HUES6 (cell line): Measurements from ENCODE around the gene RSPH1.

ENCODE experiments used
- H3K27ac ChIP-seq: 2 replicates; pipeline ENCODE4 v1.7.0; 2013; ENCODE audit warnings: low read depth, mild to moderate bottlenecking, low read length, inconsistent platforms
- H3K27me3 ChIP-seq: 2 replicates; pipeline ENCODE4 v1.6.1; 2013; ENCODE audit warnings: low read length; ENCODE audit not compliant: control insufficient read depth, insufficient read depth
- H3K36me3 ChIP-seq: 2 replicates; pipeline ENCODE4 v1.6.1; 2013; ENCODE audit warnings: low read length; ENCODE audit not compliant: control insufficient read depth, insufficient read depth
- H3K4me1 ChIP-seq: 2 replicates; pipeline ENCODE4 v1.6.1; 2013; ENCODE audit warnings: low read length; ENCODE audit not compliant: control insufficient read depth, insufficient read depth
- H3K4me3 ChIP-seq: 2 replicates; pipeline ENCODE4 v1.5.1; 2013; ENCODE audit warnings: low read depth, low read length
- H3K9ac ChIP-seq: one replicate; pipeline ENCODE4 v1.6.1; 2013; ENCODE audit warnings: mild to moderate bottlenecking, low read length
- H3K9me3 ChIP-seq: 2 replicates; pipeline ENCODE4 v1.6.1; 2013; ENCODE audit warnings: low read depth, low read length; ENCODE audit not compliant: control insufficient read depth, insufficient read depth

Gene RSPH1

GRCh38 chr21:42424914-42425541, 71.0 kb downstream of the RSPH1 start:
- Histone ChIP-seq H3K27me3 (peaks cover 13% of the 10 kb centered on the region; the same call in 1 of the 2 replicates), H3K4me3 (no peak overlapping the region), H3K9me3 (no peaks in the 10 kb centered on the region), H3K4me1 (no peaks in the 10 kb centered on the region), H3K27ac (no peak overlapping the region), H3K36me3 (no peaks in the 10 kb centered on the region), H3K9ac (no peak overlapping the region)

- peaks cover 13% of the 10 kb centered on the region; the same call in 1 of the 2 replicates for H3K27me3 ChIP-seq
Observed at GRCh38 chr21:42423685-42424084, 72.3 kb downstream of the RSPH1 start.

GRCh38 chr21:42423197-42423675, 72.8 kb downstream of the RSPH1 start:
- no peaks in the 10 kb centered on the region for H3K36me3 ChIP-seq
- peaks cover 13% of the 10 kb centered on the region; the same call in 1 of the 2 replicates for H3K27me3 ChIP-seq
- no peak overlapping the region for H3K4me3 ChIP-seq
- no peaks in the 10 kb centered on the region for H3K4me1 ChIP-seq
- no peaks in the 10 kb centered on the region for H3K9me3 ChIP-seq
- H3K27ac ChIP-seq: no peak overlapping the region
- H3K9ac ChIP-seq: no peak overlapping the region

More at GRCh38 chr21:42423685-42424084, 72.3 kb downstream of the RSPH1 start:
- H3K27ac ChIP-seq: no peak overlapping the region
- no peaks in the 10 kb centered on the region for H3K9me3 ChIP-seq
- H3K36me3 ChIP-seq: no peaks in the 10 kb centered on the region
- no peak overlapping the region for H3K9ac ChIP-seq
- no peak overlapping the region for H3K4me3 ChIP-seq
- no peaks in the 10 kb centered on the region for H3K4me1 ChIP-seq
